Nephron (organoid): ENCODE data around the gene BAHD1.
A peak's percentile ranks its signal among the peaks of the same experiment; 100 is the strongest.

ENCODE experiments used
- H3K27ac Mint-ChIP-seq, 3 experiments: 2 replicates each; pipeline ENCODE4 v1.8.0; 2020; ENCODE audit warnings: mixed read lengths in 3 of 3, mild to moderate bottlenecking in 2 of 3, moderate library complexity in 1 of 3
- H3K27me3 Mint-ChIP-seq: 2 replicates; pipeline ENCODE4 v1.8.0; 2021; ENCODE audit warnings: low read depth, mild to moderate bottlenecking, moderate library complexity, mixed read lengths
- H3K36me3 Mint-ChIP-seq: 2 replicates; pipeline ENCODE4 v1.8.0; 2020; ENCODE audit warnings: low read depth, mixed read lengths
- H3K4me1 Mint-ChIP-seq: 2 replicates; pipeline ENCODE4 v1.8.0; 2020; ENCODE audit warnings: mixed read lengths
- H3K4me3 Mint-ChIP-seq, 3 experiments: 2 replicates each; pipeline ENCODE4 v1.8.0; 2020; ENCODE audit warnings: mild to moderate bottlenecking in 3 of 3, mixed read lengths in 3 of 3, moderate library complexity in 2 of 3
- H3K9me3 Mint-ChIP-seq: 2 replicates; pipeline ENCODE4 v1.8.0; 2020; ENCODE audit warnings: mixed read lengths
- CTCF ChIP-seq, 3 experiments: fragments of 200-600 bp; sonication (generic); IDR thresholded peaks; one replicate each; pipeline ENCODE4 v1.5.0; 2021; ENCODE audit warnings: antibody characterized with exemption in 3 of 3; ENCODE audit not compliant: unreplicated experiment in 3 of 3

BAHD1 gene

GRCh38 chr15:40445421-40445922 lies 4.7 kb downstream of the BAHD1 start:
- H3K4me1 Mint-ChIP-seq = peaks cover 35% of the 10 kb centered on the region
- no peaks in the 10 kb centered on the region for H3K9me3 Mint-ChIP-seq
- peak overlapping the region; percentile 4 to 64 (median 21) for H3K27ac Mint-ChIP-seq
- no peaks in the 10 kb centered on the region for H3K36me3 Mint-ChIP-seq
- TF ChIP-seq CTCF (IDR thresholded peaks at IDR 0.05; ENCODE audit: unreplicated experiment in 3 of 3) = no peak
- H3K4me3 Mint-ChIP-seq = peak overlapping the region; percentile 57 to 67 (median 63)
- H3K27me3 Mint-ChIP-seq = peaks cover 11% of the 10 kb centered on the region

GRCh38 chr15:40446144-40446543 lies 5.4 kb downstream of the BAHD1 start:
- H3K4me1 Mint-ChIP-seq = peaks cover 37% of the 10 kb centered on the region
- H3K9me3 Mint-ChIP-seq = no peaks in the 10 kb centered on the region
- TF ChIP-seq CTCF (IDR thresholded peaks at IDR 0.05; ENCODE audit: unreplicated experiment in 3 of 3) = no peak
- H3K27ac Mint-ChIP-seq = no peak overlapping the region
- H3K36me3 Mint-ChIP-seq = no peaks in the 10 kb centered on the region
- H3K4me3 Mint-ChIP-seq = no peak overlapping the region
- H3K27me3 Mint-ChIP-seq = peaks cover 11% of the 10 kb centered on the region

- H3K4me3 Mint-ChIP-seq = no peak overlapping the region
- H3K36me3 Mint-ChIP-seq = no peaks in the 10 kb centered on the region
- H3K4me1 Mint-ChIP-seq = peaks cover 30% of the 10 kb centered on the region
- H3K27me3 Mint-ChIP-seq = no peaks in the 10 kb centered on the region
- no peak for TF ChIP-seq CTCF (IDR thresholded peaks at IDR 0.05; ENCODE audit: unreplicated experiment in 3 of 3)
- no peak overlapping the region for H3K27ac Mint-ChIP-seq
- no peaks in the 10 kb centered on the region for H3K9me3 Mint-ChIP-seq
Measured at GRCh38 chr15:40448354-40448753, 7.6 kb downstream of the BAHD1 start.

GRCh38 chr15:40449275-40449674 lies 8.5 kb downstream of the BAHD1 start:
- TF ChIP-seq CTCF (IDR thresholded peaks at IDR 0.05; ENCODE audit: unreplicated experiment in 3 of 3) = no peak
- Mint-ChIP-seq H3K4me3 (no peak overlapping the region), H3K27me3 (no peaks in the 10 kb centered on the region), H3K4me1 (peaks cover 21% of the 10 kb centered on the region), H3K9me3 (no peaks in the 10 kb centered on the region), H3K27ac (no peak overlapping the region), H3K36me3 (no peaks in the 10 kb centered on the region)

GRCh38 chr15:40450047-40450446 lies 9.3 kb downstream of the BAHD1 start:
- peaks cover 17% of the 10 kb centered on the region for H3K4me1 Mint-ChIP-seq
- H3K36me3 Mint-ChIP-seq = no peaks in the 10 kb centered on the region
- no peak for TF ChIP-seq CTCF (IDR thresholded peaks at IDR 0.05; ENCODE audit: unreplicated experiment in 3 of 3)
- no peaks in the 10 kb centered on the region for H3K9me3 Mint-ChIP-seq
- no peak overlapping the region for H3K4me3 Mint-ChIP-seq
- H3K27me3 Mint-ChIP-seq = no peaks in the 10 kb centered on the region
- H3K27ac Mint-ChIP-seq = no peak overlapping the region

- no peak overlapping the region for H3K4me3 Mint-ChIP-seq
- H3K27me3 Mint-ChIP-seq = no peaks in the 10 kb centered on the region
- no peaks in the 10 kb centered on the region for H3K36me3 Mint-ChIP-seq
- H3K9me3 Mint-ChIP-seq = no peaks in the 10 kb centered on the region
- no peak overlapping the region for H3K27ac Mint-ChIP-seq
- peaks cover 24% of the 10 kb centered on the region for H3K4me1 Mint-ChIP-seq
- no peak for TF ChIP-seq CTCF (IDR thresholded peaks at IDR 0.05; ENCODE audit: unreplicated experiment in 3 of 3)
Measured at GRCh38 chr15:40451527-40452158, 10.9 kb downstream of the BAHD1 start.
